Activated naive CD4-positive, alpha-beta T cell treated with anti-CD3 and anti-CD28 coated beads, Interleukin-2, amount 50 U/mL, for 24 hours (primary cell): ENCODE measurements around the gene PAIP2B.
"Not testable (repeated sequence)": the region's sequence is repeated elsewhere in the genome, so short reads cannot be mapped to it uniquely, and the experiment has no call there.

ENCODE experiments used
- H3K27ac Mint-ChIP-seq: one replicate; pipeline ENCODE4 v1.8.0; 2021; ENCODE audit warnings: mild to moderate bottlenecking, mixed read lengths
- H3K27me3 Mint-ChIP-seq: one replicate; pipeline ENCODE4 v1.8.0; 2021; ENCODE audit warnings: mixed read lengths
- H3K36me3 Mint-ChIP-seq: one replicate; pipeline ENCODE4 v1.8.0; 2021; ENCODE audit warnings: mixed read lengths
- H3K4me1 Mint-ChIP-seq: one replicate; pipeline ENCODE4 v1.8.0; 2021; ENCODE audit warnings: mixed read lengths
- H3K4me3 Mint-ChIP-seq: one replicate; pipeline ENCODE4 v1.8.0; 2021; ENCODE audit warnings: mild to moderate bottlenecking, mixed read lengths
- H3K9me3 Mint-ChIP-seq: one replicate; pipeline ENCODE4 v1.8.0; 2021; ENCODE audit warnings: mixed read lengths

PAIP2B gene

GRCh38 chr2:71233072-71233471 is 6.2 kb upstream of the PAIP2B start:
- H3K9me3 Mint-ChIP-seq, H3K27me3 Mint-ChIP-seq, H3K4me3 Mint-ChIP-seq, H3K4me1 Mint-ChIP-seq, H3K36me3 Mint-ChIP-seq, H3K27ac Mint-ChIP-seq: not testable (repeated sequence)

GRCh38 chr2:71226096-71226964 is 573 bp downstream of the PAIP2B start:
- Mint-ChIP-seq H3K27ac (peak overlapping the region; percentile 93), H3K9me3 (no peaks in the 10 kb centered on the region), H3K36me3 (peaks cover 2% of the 10 kb centered on the region), H3K4me3 (peak overlapping the region; percentile 96), H3K4me1 (peaks cover 27% of the 10 kb centered on the region), H3K27me3 (peaks cover 4% of the 10 kb centered on the region)

GRCh38 chr2:71224935-71225334 is 2.0 kb downstream of the PAIP2B start:
- H3K4me1 Mint-ChIP-seq = peaks cover 27% of the 10 kb centered on the region
- H3K4me3 Mint-ChIP-seq = no peak overlapping the region
- H3K9me3 Mint-ChIP-seq = no peaks in the 10 kb centered on the region
- H3K36me3 Mint-ChIP-seq = peaks cover 3% of the 10 kb centered on the region
- H3K27ac Mint-ChIP-seq = no peak overlapping the region
- H3K27me3 Mint-ChIP-seq = no peaks in the 10 kb centered on the region

- Mint-ChIP-seq H3K9me3 (no peaks in the 10 kb centered on the region), H3K27ac (no peak overlapping the region), H3K4me1 (peaks cover 27% of the 10 kb centered on the region), H3K27me3 (no peaks in the 10 kb centered on the region), H3K4me3 (no peak overlapping the region), H3K36me3 (peaks cover 3% of the 10 kb centered on the region)
These were observed 2.4 kb downstream of the PAIP2B start for GRCh38 chr2:71224457-71224856.

- Mint-ChIP-seq H3K36me3 (peaks cover 3% of the 10 kb centered on the region), H3K27me3 (no peaks in the 10 kb centered on the region), H3K9me3 (no peaks in the 10 kb centered on the region), H3K4me1 (peaks cover 27% of the 10 kb centered on the region), H3K27ac (no peak overlapping the region), H3K4me3 (no peak overlapping the region)
These were observed 3.1 kb downstream of the PAIP2B start for GRCh38 chr2:71223767-71224333.

GRCh38 chr2:71220743-71221142 is 6.2 kb downstream of the PAIP2B start:
- H3K27ac Mint-ChIP-seq = no peak overlapping the region
- H3K4me1 Mint-ChIP-seq = peaks cover 22% of the 10 kb centered on the region
- H3K36me3 Mint-ChIP-seq = peaks cover 3% of the 10 kb centered on the region
- no peaks in the 10 kb centered on the region for H3K27me3 Mint-ChIP-seq
- H3K4me3 Mint-ChIP-seq = no peak overlapping the region
- no peaks in the 10 kb centered on the region for H3K9me3 Mint-ChIP-seq

GRCh38 chr2:71216501-71216900 is 10.4 kb downstream of the PAIP2B start:
- Mint-ChIP-seq H3K9me3 (no peaks in the 10 kb centered on the region), H3K4me3 (no peak overlapping the region), H3K27ac (no peak overlapping the region), H3K27me3 (no peaks in the 10 kb centered on the region), H3K36me3 (peaks cover 1% of the 10 kb centered on the region), H3K4me1 (peaks cover 4% of the 10 kb centered on the region)

- Mint-ChIP-seq H3K36me3 (peaks cover 1% of the 10 kb centered on the region), H3K27me3 (no peaks in the 10 kb centered on the region), H3K4me1 (peaks cover 4% of the 10 kb centered on the region), H3K4me3 (no peak overlapping the region), H3K27ac (no peak overlapping the region), H3K9me3 (no peaks in the 10 kb centered on the region)
These were observed 11.5 kb downstream of the PAIP2B start for GRCh38 chr2:71215447-71215846.

GRCh38 chr2:71212336-71212735 is 14.6 kb downstream of the PAIP2B start:
- H3K4me3 Mint-ChIP-seq = no peak overlapping the region
- no peak overlapping the region for H3K27ac Mint-ChIP-seq
- no peaks in the 10 kb centered on the region for H3K9me3 Mint-ChIP-seq
- H3K27me3 Mint-ChIP-seq = no peaks in the 10 kb centered on the region
- peaks cover 4% of the 10 kb centered on the region for H3K4me1 Mint-ChIP-seq
- H3K36me3 Mint-ChIP-seq = peaks cover 5% of the 10 kb centered on the region

- no peak overlapping the region for H3K27ac Mint-ChIP-seq
- no peak overlapping the region for H3K4me3 Mint-ChIP-seq
- H3K4me1 Mint-ChIP-seq = peaks cover 4% of the 10 kb centered on the region
- peaks cover 10% of the 10 kb centered on the region for H3K36me3 Mint-ChIP-seq
- no peaks in the 10 kb centered on the region for H3K27me3 Mint-ChIP-seq
- no peaks in the 10 kb centered on the region for H3K9me3 Mint-ChIP-seq
These were observed 16.6 kb downstream of the PAIP2B start for GRCh38 chr2:71210292-71210691.

GRCh38 chr2:71208756-71209155 is 18.1 kb downstream of the PAIP2B start:
- Mint-ChIP-seq H3K4me3 (no peak overlapping the region), H3K4me1 (peaks cover 4% of the 10 kb centered on the region), H3K27me3 (no peaks in the 10 kb centered on the region)

GRCh38 chr2:71207601-71208000 is 19.3 kb downstream of the PAIP2B start:
- no peaks in the 10 kb centered on the region for H3K27me3 Mint-ChIP-seq
- peaks cover 12% of the 10 kb centered on the region for H3K36me3 Mint-ChIP-seq
- no peak overlapping the region for H3K27ac Mint-ChIP-seq

More at GRCh38 chr2:71208756-71209155, 18.1 kb downstream of the PAIP2B start:
- H3K36me3 Mint-ChIP-seq = peaks cover 12% of the 10 kb centered on the region
- H3K27ac Mint-ChIP-seq = no peak overlapping the region
- H3K9me3 Mint-ChIP-seq = no peaks in the 10 kb centered on the region

GRCh38 chr2:71206271-71206670 is 20.6 kb downstream of the PAIP2B start:
- no peak overlapping the region for H3K27ac Mint-ChIP-seq

More at GRCh38 chr2:71207601-71208000, 19.3 kb downstream of the PAIP2B start:
- Mint-ChIP-seq H3K4me1 (no peaks in the 10 kb centered on the region), H3K9me3 (no peaks in the 10 kb centered on the region), H3K4me3 (no peak overlapping the region)

GRCh38 chr2:71191570-71191943 is 35.3 kb downstream of the PAIP2B start:
- no peaks in the 10 kb centered on the region for H3K9me3 Mint-ChIP-seq
- H3K4me1 Mint-ChIP-seq = no peaks in the 10 kb centered on the region
- peaks cover 10% of the 10 kb centered on the region for H3K36me3 Mint-ChIP-seq
- H3K27me3 Mint-ChIP-seq = no peaks in the 10 kb centered on the region
- H3K27ac Mint-ChIP-seq = no peak overlapping the region
- H3K4me3 Mint-ChIP-seq = no peak overlapping the region

More at GRCh38 chr2:71206271-71206670, 20.6 kb downstream of the PAIP2B start:
- H3K4me3 Mint-ChIP-seq = no peak overlapping the region
- H3K9me3 Mint-ChIP-seq = no peaks in the 10 kb centered on the region
- H3K36me3 Mint-ChIP-seq = peaks cover 17% of the 10 kb centered on the region
- no peaks in the 10 kb centered on the region for H3K27me3 Mint-ChIP-seq
- no peaks in the 10 kb centered on the region for H3K4me1 Mint-ChIP-seq

- no peaks in the 10 kb centered on the region for H3K27me3 Mint-ChIP-seq
- no peak overlapping the region for H3K4me3 Mint-ChIP-seq
- H3K9me3 Mint-ChIP-seq = no peaks in the 10 kb centered on the region
These were observed 36.0 kb downstream of the PAIP2B start for GRCh38 chr2:71190656-71191569.

More at GRCh38 chr2:71190656-71191569, 36.0 kb downstream of the PAIP2B start:
- H3K27ac Mint-ChIP-seq = no peak overlapping the region
- H3K4me1 Mint-ChIP-seq = no peaks in the 10 kb centered on the region
- peaks cover 6% of the 10 kb centered on the region for H3K36me3 Mint-ChIP-seq
